Measurements from ENCODE around the gene PGBD5. TPM values are rescaled to one million over a fixed set of nuclear protein-coding genes. Genes with fewer than 3 reads are reported as not detected.

The PGBD5 gene
- total and polyA plus RNA-seq, 9 donors, result 5.8 to 36.6 (median 23.7) TPM

DNA sequence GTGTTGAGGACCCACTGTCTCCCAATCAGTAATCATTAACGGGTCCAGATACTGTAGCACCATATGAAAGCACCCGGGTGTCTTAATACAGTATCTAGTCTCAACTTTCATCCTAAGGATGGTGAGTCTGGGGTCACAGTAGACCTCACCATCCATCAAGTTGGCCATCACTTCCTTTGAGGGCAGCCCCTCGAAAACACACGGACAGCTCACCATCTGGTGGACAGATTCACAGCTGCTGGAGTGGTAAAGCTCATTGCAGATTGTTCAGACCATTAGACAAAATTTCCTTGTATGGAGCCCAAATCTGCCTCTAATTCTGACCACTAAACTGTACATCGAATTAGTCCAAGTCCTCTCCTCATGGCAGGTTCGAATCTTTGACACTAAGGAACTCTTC lies 123.1 kb downstream of the PGBD5 start:
- no peak overlapping the region for H3K27ac ChIP-seq (ENCODE audit: low read length)
- WGBS (ENCODE audit: insufficient coverage), result 53% methylated on average over 2 of the region's 6 CpGs
- DNase-seq, result no peak

DNA sequence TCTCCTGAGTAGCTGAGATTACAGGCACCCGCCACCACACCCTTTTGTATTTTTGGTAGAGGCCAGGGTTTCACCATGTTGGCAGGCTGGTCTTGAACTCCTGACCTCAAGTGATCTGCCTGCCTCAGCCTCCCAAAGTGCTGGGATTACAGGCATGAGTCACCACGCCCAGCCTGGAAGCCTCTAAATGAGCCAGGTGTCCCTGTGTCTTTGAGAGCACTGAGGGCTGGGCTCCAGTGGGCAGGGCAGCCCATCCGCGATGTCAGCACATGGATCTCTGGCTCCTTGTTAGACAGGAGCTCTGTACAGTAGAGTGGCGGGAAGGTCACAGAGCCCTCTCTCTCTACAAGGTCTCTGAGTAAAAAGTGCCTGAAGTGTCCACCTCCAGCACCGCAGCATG lies 124.3 kb downstream of the PGBD5 start:
- WGBS (ENCODE audit: insufficient coverage), result 87% methylated on average over 5 of the region's 6 CpGs
- Histone ChIP-seq H3K27me3 (ENCODE audit: control insufficient read depth, insufficient read depth, low read length) (no peaks in the 10 kb centered on the region), H3K36me3 (ENCODE audit: control insufficient read depth, insufficient read depth, low read length) (no peaks in the 10 kb centered on the region), H3K27ac (ENCODE audit: low read length) (no peak overlapping the region), H3K4me3 (ENCODE audit: low read length) (no peak overlapping the region), H3K4me1 (ENCODE audit: control insufficient read depth, insufficient read depth, low read length) (peaks cover 17% of the 10 kb centered on the region), H3K9me3 (replicated peaks; ENCODE audit: control insufficient read depth, low read depth, low read length) (no peaks in the 10 kb centered on the region)
- DNase-seq, result no peak

More for the DNA sequence above, 123.1 kb downstream of the PGBD5 start:
- Histone ChIP-seq H3K9me3 (replicated peaks; ENCODE audit: control insufficient read depth, low read depth, low read length) (no peaks in the 10 kb centered on the region), H3K4me1 (ENCODE audit: control insufficient read depth, insufficient read depth, low read length) (peaks cover 23% of the 10 kb centered on the region), H3K27me3 (ENCODE audit: control insufficient read depth, insufficient read depth, low read length) (no peaks in the 10 kb centered on the region), H3K4me3 (ENCODE audit: low read length) (no peak overlapping the region), H3K36me3 (ENCODE audit: control insufficient read depth, insufficient read depth, low read length) (no peaks in the 10 kb centered on the region)

DNA sequence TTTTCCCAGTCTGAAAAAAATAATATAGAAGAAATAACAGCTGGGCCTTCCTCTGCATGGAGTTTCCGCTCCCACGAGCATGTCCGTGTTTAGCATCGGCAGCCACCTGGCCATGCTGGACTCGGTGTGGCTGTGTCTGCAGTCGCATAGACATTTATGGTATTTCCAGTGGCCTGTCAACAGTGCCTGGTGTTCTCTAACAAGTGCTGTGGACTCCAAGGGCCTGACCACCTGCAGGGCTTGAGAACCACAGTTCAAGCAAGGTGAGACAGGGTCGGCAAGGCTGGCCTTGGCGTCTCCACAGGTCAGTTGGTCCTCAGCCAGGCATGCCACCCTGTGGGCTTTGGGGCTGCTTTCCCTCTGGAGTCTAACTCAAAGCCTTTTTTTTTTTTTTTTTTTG lies 124.8 kb downstream of the PGBD5 start:
- Histone ChIP-seq H3K4me1 (ENCODE audit: control insufficient read depth, insufficient read depth, low read length) (peaks cover 17% of the 10 kb centered on the region), H3K27ac (ENCODE audit: low read length) (no peak overlapping the region), H3K9me3 (replicated peaks; ENCODE audit: control insufficient read depth, low read depth, low read length) (no peaks in the 10 kb centered on the region), H3K27me3 (ENCODE audit: control insufficient read depth, insufficient read depth, low read length) (no peaks in the 10 kb centered on the region), H3K4me3 (ENCODE audit: low read length) (no peak overlapping the region), H3K36me3 (ENCODE audit: control insufficient read depth, insufficient read depth, low read length) (no peaks in the 10 kb centered on the region)
- WGBS (ENCODE audit: insufficient coverage), result 51% methylated on average over 8 of the region's 8 CpGs
- DNase-seq, result no peak

DNA sequence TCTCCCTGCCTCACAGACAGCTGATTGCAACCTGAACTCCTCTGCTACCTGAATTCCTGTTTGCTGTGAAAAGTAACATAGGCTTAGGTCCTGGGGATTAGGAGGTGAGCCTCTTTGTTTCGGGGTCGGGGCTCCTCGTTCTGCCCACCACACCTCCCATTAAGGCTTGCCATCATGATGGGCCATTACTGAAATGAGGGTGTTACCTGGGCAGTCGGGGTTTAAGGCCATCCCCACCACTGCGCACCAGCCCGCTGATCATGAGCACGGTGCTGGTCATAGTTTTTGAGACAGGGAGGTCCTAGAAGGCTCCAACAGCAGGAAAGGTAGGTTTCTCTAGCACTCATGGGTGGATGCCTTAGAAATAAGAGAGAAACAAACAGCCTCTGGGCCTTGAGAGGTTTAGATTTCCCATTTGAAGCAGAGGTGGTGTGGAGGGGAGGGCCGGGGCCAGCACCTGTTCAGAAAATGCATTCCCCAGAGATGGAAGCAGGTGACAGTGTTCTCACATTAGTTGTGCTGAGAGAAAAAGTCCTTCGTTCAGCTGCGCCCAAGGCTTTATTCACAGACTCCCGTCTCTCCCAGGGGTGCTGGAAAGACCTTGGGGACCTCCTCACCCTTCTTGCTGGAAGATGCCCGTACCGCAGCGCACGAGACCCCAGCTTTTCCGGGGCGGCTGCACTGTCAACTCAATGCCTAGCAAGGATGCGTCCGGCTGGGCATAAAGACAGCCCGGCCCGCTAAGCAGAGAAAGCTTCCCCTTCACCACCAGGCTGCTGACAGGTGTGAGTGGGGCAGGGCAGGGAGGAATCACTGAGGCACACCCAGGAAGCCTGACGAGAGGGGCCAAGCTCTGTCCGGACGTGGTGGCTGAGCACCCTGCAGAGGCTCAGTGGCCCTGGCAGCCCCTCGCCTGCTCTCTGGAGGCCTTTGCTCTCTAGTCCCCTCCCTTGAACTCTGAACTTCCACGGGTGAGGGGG lies 125.5 kb downstream of the PGBD5 start:
- H3K4me1 ChIP-seq (ENCODE audit: control insufficient read depth, insufficient read depth, low read length), result peaks cover 17% of the 10 kb centered on the region
- H3K36me3 ChIP-seq (ENCODE audit: control insufficient read depth, insufficient read depth, low read length), result no peaks in the 10 kb centered on the region
- no peaks in the 10 kb centered on the region for H3K27me3 ChIP-seq (ENCODE audit: control insufficient read depth, insufficient read depth, low read length)
- no peak overlapping the region for H3K27ac ChIP-seq (ENCODE audit: low read length)
- H3K4me3 ChIP-seq (ENCODE audit: low read length), result no peak overlapping the region
- 59% methylated on average over 9 of the region's 26 CpGs for WGBS (ENCODE audit: insufficient coverage)
- no peak for DNase-seq
- H3K9me3 ChIP-seq (replicated peaks; ENCODE audit: control insufficient read depth, low read depth, low read length), result no peaks in the 10 kb centered on the region

DNA sequence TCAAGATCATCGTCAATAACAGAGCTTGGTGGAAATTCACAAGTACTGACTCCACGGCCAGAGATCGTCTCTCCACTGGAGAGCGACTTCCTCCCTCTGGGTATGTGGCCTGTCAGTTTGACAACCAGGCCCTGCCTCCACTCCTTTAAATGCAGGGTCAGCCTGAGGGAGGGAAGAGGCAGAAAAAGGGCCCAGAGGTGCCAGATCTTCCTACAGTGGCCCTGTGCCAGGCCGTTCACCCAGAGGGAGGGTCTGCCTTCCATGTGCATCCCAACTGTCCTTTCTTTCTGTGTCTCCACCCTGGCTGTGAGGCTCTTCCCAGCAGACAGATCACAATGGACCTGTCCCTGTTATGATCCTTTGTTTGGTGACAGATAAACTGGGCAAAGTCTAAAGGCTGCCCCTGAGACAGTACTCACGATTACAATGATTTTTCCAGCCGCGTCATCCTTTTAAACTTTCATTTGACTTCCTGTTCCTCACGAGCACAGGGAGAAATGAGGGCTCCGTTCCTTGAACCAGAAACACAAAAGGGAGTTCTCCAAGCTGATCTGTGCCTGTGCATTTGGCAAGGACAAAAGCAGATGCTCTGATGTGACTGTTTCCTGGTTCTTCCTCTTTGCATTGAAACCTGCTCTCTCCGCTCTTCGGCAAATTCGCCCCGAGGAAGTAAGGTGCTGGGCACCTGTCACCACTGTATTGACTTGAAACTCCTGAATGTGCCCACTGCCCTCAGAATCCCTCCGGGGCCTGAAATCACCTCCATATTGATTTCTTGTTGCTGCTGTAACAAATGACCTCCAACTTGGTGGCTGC lies 126.7 kb downstream of the PGBD5 start:
- H3K36me3 ChIP-seq (ENCODE audit: control insufficient read depth, insufficient read depth, low read length), result no peaks in the 10 kb centered on the region
- H3K4me3 ChIP-seq (ENCODE audit: low read length), result no peak overlapping the region
- H3K27ac ChIP-seq (ENCODE audit: low read length), result no peak overlapping the region
- no peaks in the 10 kb centered on the region for H3K27me3 ChIP-seq (ENCODE audit: control insufficient read depth, insufficient read depth, low read length)
- WGBS (ENCODE audit: insufficient coverage), result 47% methylated on average over 12 of the region's 15 CpGs
- no peaks in the 10 kb centered on the region for H3K9me3 ChIP-seq (replicated peaks; ENCODE audit: control insufficient read depth, low read depth, low read length)
- peaks cover 17% of the 10 kb centered on the region for H3K4me1 ChIP-seq (ENCODE audit: control insufficient read depth, insufficient read depth, low read length)
- peak; percentile 20 for DNase-seq

DNA sequence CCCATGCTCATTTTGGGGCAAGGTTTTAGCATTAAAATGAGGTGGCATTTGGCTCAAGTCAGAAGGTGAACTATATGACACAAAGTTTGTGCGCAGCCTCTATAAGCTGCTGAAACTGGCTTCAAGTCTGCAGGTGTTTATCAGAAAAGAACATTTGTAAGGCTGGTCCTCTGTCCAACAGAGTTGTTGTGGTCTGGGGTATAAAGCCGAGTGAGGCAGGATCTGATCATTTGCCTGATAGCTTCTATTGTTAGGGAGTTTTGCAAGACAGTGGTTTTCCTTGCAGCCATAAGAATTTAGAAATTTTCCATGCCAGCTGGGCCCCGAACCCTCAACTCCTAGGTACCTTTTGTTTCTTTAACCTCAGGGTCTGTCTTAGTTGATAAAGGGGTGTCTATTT lies 130.8 kb downstream of the PGBD5 start:
- Histone ChIP-seq H3K27ac (ENCODE audit: low read length) (no peak overlapping the region), H3K36me3 (ENCODE audit: control insufficient read depth, insufficient read depth, low read length) (no peaks in the 10 kb centered on the region), H3K4me1 (ENCODE audit: control insufficient read depth, insufficient read depth, low read length) (peaks cover 11% of the 10 kb centered on the region), H3K27me3 (ENCODE audit: control insufficient read depth, insufficient read depth, low read length) (peaks cover 9% of the 10 kb centered on the region), H3K4me3 (ENCODE audit: low read length) (no peak overlapping the region), H3K9me3 (replicated peaks; ENCODE audit: control insufficient read depth, low read depth, low read length) (no peaks in the 10 kb centered on the region)
- DNase-seq, result no peak
- WGBS (ENCODE audit: insufficient coverage), result 78% methylated on average over 1 of the region's 3 CpGs

DNA sequence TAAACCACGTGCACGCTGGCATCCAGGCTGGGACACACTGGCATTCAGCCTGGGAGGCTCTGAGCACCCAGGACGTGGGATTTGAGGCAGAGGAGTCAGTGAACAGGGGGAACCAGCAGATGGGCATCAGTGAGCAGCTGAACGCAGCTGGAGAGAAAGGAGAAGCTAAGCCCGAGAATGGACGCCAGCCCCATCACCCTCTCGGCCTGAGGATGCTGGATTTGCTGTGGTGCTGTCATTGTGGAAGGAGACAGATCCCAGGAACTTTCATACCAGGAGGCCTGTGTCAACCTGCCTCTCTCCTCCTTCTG lies 132.8 kb downstream of the PGBD5 start:
- Histone ChIP-seq H3K9me3 (replicated peaks; ENCODE audit: control insufficient read depth, low read depth, low read length) (no peaks in the 10 kb centered on the region), H3K4me1 (ENCODE audit: control insufficient read depth, insufficient read depth, low read length) (peaks cover 10% of the 10 kb centered on the region), H3K36me3 (ENCODE audit: control insufficient read depth, insufficient read depth, low read length) (no peaks in the 10 kb centered on the region), H3K4me3 (ENCODE audit: low read length) (no peak overlapping the region), H3K27me3 (ENCODE audit: control insufficient read depth, insufficient read depth, low read length) (peaks cover 9% of the 10 kb centered on the region), H3K27ac (ENCODE audit: low read length) (no peak overlapping the region)
- WGBS (ENCODE audit: insufficient coverage), result 69% methylated on average over 3 of the region's 7 CpGs
- DNase-seq, result peak; percentile 64

DNA sequence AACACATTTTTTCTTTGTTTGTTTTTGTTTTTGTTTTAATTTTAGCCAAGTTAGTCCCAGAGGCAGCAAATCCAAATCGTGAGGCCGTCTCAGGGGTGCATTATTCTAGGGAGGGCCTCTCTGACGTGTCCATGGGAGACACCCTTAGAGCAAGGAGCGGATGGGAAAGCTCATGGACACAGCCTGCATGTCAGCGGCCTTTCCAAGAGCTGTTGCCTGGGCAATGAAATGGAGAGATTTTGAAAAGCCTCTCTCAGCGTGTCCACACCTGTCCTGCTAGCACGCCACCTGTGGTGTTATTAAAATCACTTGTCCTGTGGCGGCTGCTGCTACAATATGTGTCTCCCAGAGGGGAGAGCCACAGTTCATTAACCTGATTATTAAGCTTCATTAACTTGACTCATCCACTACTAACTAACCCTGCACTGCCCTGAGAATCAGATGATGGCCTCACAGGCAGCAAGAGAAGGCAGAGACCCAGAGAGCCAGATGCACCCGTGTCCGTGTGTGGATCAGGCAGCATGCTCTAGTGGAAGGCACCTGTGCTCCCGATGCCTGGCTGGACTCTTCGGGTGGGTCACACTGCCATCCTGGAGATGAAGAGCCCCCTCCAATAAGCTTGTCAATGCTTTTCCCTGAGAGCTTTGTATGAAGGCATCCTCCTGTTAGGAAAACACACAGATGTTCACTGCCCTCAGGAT lies 133.3 kb downstream of the PGBD5 start:
- no peak overlapping the region for H3K27ac ChIP-seq (ENCODE audit: low read length)
- peaks cover 11% of the 10 kb centered on the region for H3K27me3 ChIP-seq (ENCODE audit: control insufficient read depth, insufficient read depth, low read length)
- 37% methylated on average over 11 of the region's 12 CpGs for WGBS (ENCODE audit: insufficient coverage)
- H3K4me1 ChIP-seq (ENCODE audit: control insufficient read depth, insufficient read depth, low read length), result peaks cover 10% of the 10 kb centered on the region
- H3K36me3 ChIP-seq (ENCODE audit: control insufficient read depth, insufficient read depth, low read length), result no peaks in the 10 kb centered on the region
- no peak for DNase-seq
- H3K9me3 ChIP-seq (replicated peaks; ENCODE audit: control insufficient read depth, low read depth, low read length), result no peaks in the 10 kb centered on the region
- no peak overlapping the region for H3K4me3 ChIP-seq (ENCODE audit: low read length)

DNA sequence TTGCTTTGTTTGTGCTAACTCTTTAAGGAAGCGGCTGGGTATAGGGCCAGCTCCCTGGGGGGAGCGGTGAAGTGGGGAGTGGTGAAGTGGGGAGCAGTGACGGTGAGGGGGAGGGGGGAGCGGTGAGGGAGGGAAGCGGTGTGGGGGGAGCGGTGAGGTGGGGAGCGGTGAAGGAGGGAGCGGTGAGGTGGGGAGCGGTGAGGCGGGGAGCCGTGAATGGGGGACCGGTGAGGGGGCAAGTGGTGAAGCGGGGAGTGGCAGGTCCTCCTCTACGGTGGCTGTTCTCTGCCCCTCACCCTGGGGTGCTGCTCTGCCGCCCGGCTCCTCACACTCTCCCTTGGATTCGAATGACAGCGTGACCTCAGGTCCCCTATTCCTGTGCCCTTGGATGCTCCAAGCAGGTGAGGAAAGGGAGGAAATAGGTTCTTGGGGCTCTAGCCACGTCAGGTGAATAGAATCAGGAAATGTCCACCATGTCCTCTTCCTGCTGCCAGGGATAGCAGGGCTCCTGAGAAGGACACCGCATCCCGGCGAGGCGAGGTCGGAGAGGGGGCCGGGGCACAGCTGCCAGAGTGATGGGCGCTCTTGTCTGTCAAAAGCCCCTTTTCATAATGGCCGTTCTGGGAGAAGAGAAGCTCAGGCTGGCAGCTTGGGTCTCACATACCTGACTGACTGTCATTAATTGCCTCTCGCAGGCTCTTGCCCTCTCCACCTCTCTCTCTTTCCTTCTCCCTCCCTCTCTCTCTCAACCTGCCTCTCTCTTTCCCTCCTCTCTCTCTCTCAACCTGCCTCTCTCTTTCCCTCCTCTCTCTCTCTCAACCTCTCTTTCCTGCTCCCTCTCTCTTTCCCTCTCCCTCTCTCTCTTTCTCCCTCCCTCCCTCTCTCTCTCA lies 134.2 kb downstream of the PGBD5 start:
- H3K9me3 ChIP-seq (replicated peaks; ENCODE audit: control insufficient read depth, low read depth, low read length), result no peaks in the 10 kb centered on the region
- no peak overlapping the region for H3K27ac ChIP-seq (ENCODE audit: low read length)
- DNase-seq, result no peak
- H3K4me1 ChIP-seq (ENCODE audit: control insufficient read depth, insufficient read depth, low read length), result peaks cover 10% of the 10 kb centered on the region
- 54% methylated on average over 12 of the region's 28 CpGs for WGBS (ENCODE audit: insufficient coverage)
- no peaks in the 10 kb centered on the region for H3K36me3 ChIP-seq (ENCODE audit: control insufficient read depth, insufficient read depth, low read length)
- peaks cover 11% of the 10 kb centered on the region for H3K27me3 ChIP-seq (ENCODE audit: control insufficient read depth, insufficient read depth, low read length)
- no peak overlapping the region for H3K4me3 ChIP-seq (ENCODE audit: low read length)
